ENCODE data around the gene ENTPD3. TPM values are rescaled to one million over a fixed set of nuclear protein-coding genes. Genes with fewer than 3 reads are reported as not detected.

ENTPD3 gene
- total RNA-seq, 1 experiment from 2014 or later: 0.50 TPM

GRCh38 chr3:40407611-40408010, 20.6 kb downstream of the ENTPD3 start (continued):
- no peak for TF ChIP-seq ARID4B (CRISPR knock-in tag; IDR thresholded peaks at IDR 0.05; ENCODE audit: borderline replicate concordance)

- CTCF ChIA-PET: no interaction called here
- H3K4me1 Mint-ChIP-seq: peaks cover 3% of the 10 kb centered on the region; the same call in 1 of the 2 replicates
- H3K27ac Mint-ChIP-seq: no peak overlapping the region
- TF ChIP-seq ZNF232 (CRISPR knock-in tag; IDR thresholded peaks at IDR 0.05) (no peak), ETV6 (CRISPR knock-in tag; IDR thresholded peaks at IDR 0.05) (no peak), ZNF121 (CRISPR knock-in tag; IDR thresholded peaks at IDR 0.05) (no peak), ZNF396 (CRISPR knock-in tag; IDR thresholded peaks at IDR 0.05; ENCODE audit: borderline replicate concordance) (no peak), MLX (CRISPR knock-in tag; IDR thresholded peaks at IDR 0.05) (no peak), NR3C1 (CRISPR knock-in tag; conservative IDR thresholded peaks at IDR 0.05; ENCODE audit: low read depth) (no peak)
- no peak overlapping the region for H3K4me3 Mint-ChIP-seq
- ATAC-seq (no peak), DNase-seq (ENCODE audit: low spot score) (no peak)
- no peaks in the 10 kb centered on the region; the same call in 1 of the 2 replicates for H3K27me3 Mint-ChIP-seq (ENCODE audit: low read depth)
- POLR2A ChIA-PET: no interaction called here
- H3K9me3 Mint-ChIP-seq: no peaks in the 10 kb centered on the region
- H3K36me3 Mint-ChIP-seq: no peaks in the 10 kb centered on the region
These were observed 27.3 kb downstream of the ENTPD3 start for GRCh38 chr3:40414270-40414669.

- TF ChIP-seq EMX1 (CRISPR knock-in tag; IDR thresholded peaks at IDR 0.05): no peak
- no peak for TF ChIP-seq NR2C2 (CRISPR knock-in tag; IDR thresholded peaks at IDR 0.05)
- TF ChIP-seq KAT7 (CRISPR knock-in tag; IDR thresholded peaks at IDR 0.05; ENCODE audit: borderline replicate concordance): no peak
- no peak for TF ChIP-seq ZNF396 (CRISPR knock-in tag; IDR thresholded peaks at IDR 0.05; ENCODE audit: borderline replicate concordance)
- TF ChIP-seq ZNF671 (CRISPR knock-in tag; IDR thresholded peaks at IDR 0.05): no peak
- no peak for TF ChIP-seq ZNF423 (CRISPR knock-in tag; IDR thresholded peaks at IDR 0.05)
- TF ChIP-seq TEAD1 (CRISPR knock-in tag; IDR thresholded peaks at IDR 0.05): no peak
- TF ChIP-seq PREB (CRISPR knock-in tag; IDR thresholded peaks at IDR 0.05; ENCODE audit: borderline replicate concordance): no peak
- no peak for TF ChIP-seq PRRX2 (CRISPR knock-in tag; IDR thresholded peaks at IDR 0.05)
- no peak for TF ChIP-seq NR1H2 (CRISPR knock-in tag; IDR thresholded peaks at IDR 0.05)
- no peak for TF ChIP-seq ATF3 (CRISPR knock-in tag; conservative IDR thresholded peaks at IDR 0.05)
- no peak for TF ChIP-seq ATF6 (CRISPR knock-in tag; IDR thresholded peaks at IDR 0.05)
- TF ChIP-seq HMGXB4 (CRISPR knock-in tag; IDR thresholded peaks at IDR 0.05): no peak
- TF ChIP-seq ZNF425 (CRISPR knock-in tag; conservative IDR thresholded peaks at IDR 0.05): no peak
- CTCF ChIA-PET: no interaction called here
- Mint-ChIP-seq H3K9me3 (no peaks in the 10 kb centered on the region), H3K4me1 (peaks cover 3% of the 10 kb centered on the region; the same call in 1 of the 2 replicates), H3K27ac (no peak overlapping the region), H3K36me3 (no peaks in the 10 kb centered on the region), H3K27me3 (ENCODE audit: low read depth) (no peaks in the 10 kb centered on the region; the same call in 1 of the 2 replicates), H3K4me3 (no peak overlapping the region)
- POLR2A ChIA-PET: no interaction called here
- DNase-seq (ENCODE audit: low spot score) (no peak), ATAC-seq (no peak)
These were observed 31.0 kb downstream of the ENTPD3 start for GRCh38 chr3:40417845-40418543.

All from WTC11 (cell line).